ENCODE data around the gene ARPIN.

DNA sequence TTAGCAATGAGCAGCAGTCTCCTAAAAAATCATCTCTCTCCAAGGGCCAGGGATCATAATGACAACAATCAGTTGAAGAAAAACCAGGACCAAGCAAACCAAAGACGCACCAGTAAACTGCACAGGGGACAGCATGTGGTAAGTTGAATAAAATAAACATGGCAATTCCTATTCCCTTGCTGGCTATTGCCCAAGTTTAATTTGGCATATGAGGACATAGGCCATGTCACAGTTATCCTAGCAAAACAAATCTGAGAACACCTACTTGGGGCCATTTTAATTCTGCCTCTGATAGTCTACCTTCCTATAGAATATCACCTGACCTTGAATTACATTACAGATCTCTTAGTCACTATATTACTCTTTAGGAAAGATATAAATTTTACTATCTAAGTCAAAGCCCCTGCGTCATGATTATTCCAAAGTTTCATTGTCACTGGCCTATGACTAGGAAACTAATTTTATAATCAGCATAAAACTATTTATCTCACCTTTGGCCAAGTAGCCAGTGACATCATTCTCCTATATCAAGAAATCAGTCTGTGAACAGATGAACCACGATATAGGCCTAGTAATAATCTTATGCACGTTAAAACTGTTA is 42.0 kb downstream of the ARPIN start:
- TF ChIP-seq ZBTB7A (IDR thresholded peaks at IDR 0.05; ENCODE audit: low read depth) = no peak
- TF ChIP-seq, protein P1, sequence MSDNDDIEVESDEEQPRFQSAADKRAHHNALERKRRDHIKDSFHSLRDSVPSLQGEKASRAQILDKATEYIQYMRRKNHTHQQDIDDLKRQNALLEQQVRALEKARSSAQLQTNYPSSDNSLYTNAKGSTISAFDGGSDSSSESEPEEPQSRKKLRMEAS (IDR thresholded peaks at IDR 0.05) = no peak
- TF ChIP-seq EP300 (IDR thresholded peaks at IDR 0.05; ENCODE audit: borderline replicate concordance) = no peak
- no peak for TF ChIP-seq TAF1 (IDR thresholded peaks at IDR 0.05; ENCODE audit: low read depth)
